Measurements from ENCODE around the gene OPN4.

The OPN4 gene

DNA sequence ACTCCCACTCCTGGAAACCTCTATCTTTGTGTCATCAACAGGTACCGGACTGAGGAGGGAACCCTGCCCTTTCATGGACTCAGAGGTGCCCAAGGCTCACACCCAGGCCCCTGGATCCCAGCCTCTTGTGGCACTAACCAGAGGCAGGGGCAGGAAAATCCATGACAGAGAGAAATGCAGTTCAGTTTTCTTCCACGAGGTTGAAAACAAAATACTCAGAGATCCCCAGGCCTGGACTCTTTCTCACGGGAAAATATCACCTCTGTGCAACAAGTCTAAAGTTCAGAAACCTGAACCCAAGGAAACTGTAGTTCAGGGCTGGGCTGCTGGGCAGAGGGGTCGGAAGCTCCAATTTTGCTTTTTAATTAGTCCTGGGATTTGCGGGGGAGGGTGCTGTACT, 21.4 kb upstream of the OPN4 start:
- TF ChIP-seq, protein P1, sequence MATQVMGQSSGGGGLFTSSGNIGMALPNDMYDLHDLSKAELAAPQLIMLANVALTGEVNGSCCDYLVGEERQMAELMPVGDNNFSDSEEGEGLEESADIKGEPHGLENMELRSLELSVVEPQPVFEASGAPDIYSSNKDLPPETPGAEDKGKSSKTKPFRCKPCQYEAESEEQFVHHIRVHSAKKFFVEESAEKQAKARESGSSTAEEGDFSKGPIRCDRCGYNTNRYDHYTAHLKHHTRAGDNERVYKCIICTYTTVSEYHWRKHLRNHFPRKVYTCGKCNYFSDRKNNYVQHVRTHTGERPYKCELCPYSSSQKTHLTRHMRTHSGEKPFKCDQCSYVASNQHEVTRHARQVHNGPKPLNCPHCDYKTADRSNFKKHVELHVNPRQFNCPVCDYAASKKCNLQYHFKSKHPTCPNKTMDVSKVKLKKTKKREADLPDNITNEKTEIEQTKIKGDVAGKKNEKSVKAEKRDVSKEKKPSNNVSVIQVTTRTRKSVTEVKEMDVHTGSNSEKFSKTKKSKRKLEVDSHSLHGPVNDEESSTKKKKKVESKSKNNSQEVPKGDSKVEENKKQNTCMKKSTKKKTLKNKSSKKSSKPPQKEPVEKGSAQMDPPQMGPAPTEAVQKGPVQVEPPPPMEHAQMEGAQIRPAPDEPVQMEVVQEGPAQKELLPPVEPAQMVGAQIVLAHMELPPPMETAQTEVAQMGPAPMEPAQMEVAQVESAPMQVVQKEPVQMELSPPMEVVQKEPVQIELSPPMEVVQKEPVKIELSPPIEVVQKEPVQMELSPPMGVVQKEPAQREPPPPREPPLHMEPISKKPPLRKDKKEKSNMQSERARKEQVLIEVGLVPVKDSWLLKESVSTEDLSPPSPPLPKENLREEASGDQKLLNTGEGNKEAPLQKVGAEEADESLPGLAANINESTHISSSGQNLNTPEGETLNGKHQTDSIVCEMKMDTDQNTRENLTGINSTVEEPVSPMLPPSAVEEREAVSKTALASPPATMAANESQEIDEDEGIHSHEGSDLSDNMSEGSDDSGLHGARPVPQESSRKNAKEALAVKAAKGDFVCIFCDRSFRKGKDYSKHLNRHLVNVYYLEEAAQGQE (IDR thresholded peaks at IDR 0.05; ENCODE audit: low read depth): no peak
- TF ChIP-seq YY1 (IDR thresholded peaks at IDR 0.05; ENCODE audit: low read depth) (no peak), EGR1 (IDR thresholded peaks at IDR 0.05) (no peak), FOXM1 (IDR thresholded peaks at IDR 0.05; ENCODE audit: borderline replicate concordance, low read depth) (no peak), RAD21 (IDR thresholded peaks at IDR 0.05; ENCODE audit: low read depth) (no peak), TAF1 (IDR thresholded peaks at IDR 0.05; ENCODE audit: low read depth) (no peak), EP300 (IDR thresholded peaks at IDR 0.05; ENCODE audit: borderline replicate concordance) (no peak), TEAD4 (IDR thresholded peaks at IDR 0.05) (no peak), CREB1 (IDR thresholded peaks at IDR 0.05; ENCODE audit: low read depth) (no peak), ZBTB7A (IDR thresholded peaks at IDR 0.05; ENCODE audit: low read depth) (no peak), CEBPB (IDR thresholded peaks at IDR 0.05) (no peak), TCF12 (IDR thresholded peaks at IDR 0.05; ENCODE audit: low read depth) (no peak), NFIC (IDR thresholded peaks at IDR 0.05) (no peak)
- TF ChIP-seq, protein P2, sequence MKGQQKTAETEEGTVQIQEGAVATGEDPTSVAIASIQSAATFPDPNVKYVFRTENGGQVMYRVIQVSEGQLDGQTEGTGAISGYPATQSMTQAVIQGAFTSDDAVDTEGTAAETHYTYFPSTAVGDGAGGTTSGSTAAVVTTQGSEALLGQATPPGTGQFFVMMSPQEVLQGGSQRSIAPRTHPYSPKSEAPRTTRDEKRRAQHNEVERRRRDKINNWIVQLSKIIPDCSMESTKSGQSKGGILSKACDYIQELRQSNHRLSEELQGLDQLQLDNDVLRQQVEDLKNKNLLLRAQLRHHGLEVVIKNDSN (IDR thresholded peaks at IDR 0.05): no peak
- TF ChIP-seq, protein P3, sequence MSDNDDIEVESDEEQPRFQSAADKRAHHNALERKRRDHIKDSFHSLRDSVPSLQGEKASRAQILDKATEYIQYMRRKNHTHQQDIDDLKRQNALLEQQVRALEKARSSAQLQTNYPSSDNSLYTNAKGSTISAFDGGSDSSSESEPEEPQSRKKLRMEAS (IDR thresholded peaks at IDR 0.05): no peak

DNA sequence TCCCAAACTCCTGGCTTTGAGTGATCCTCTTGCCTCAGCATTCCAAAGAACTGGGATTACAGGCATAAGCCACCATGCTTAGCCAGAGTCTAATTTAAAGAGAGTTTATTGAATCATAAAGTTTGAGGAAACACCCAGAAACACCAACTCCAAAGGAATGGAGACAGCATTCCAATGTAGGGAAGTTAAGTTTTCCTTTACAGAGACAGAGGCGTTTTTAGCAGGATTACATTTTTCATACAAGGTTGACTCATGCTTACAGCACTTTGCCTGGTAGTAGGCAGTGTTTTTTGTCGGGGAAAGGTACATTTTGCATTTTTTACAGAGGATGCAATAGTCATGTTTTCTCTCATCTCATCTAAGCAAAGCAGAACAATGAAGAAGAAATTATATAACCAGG, 18.9 kb upstream of the OPN4 start:
- TF ChIP-seq RAD21 (IDR thresholded peaks at IDR 0.05; ENCODE audit: low read depth): no peak

DNA sequence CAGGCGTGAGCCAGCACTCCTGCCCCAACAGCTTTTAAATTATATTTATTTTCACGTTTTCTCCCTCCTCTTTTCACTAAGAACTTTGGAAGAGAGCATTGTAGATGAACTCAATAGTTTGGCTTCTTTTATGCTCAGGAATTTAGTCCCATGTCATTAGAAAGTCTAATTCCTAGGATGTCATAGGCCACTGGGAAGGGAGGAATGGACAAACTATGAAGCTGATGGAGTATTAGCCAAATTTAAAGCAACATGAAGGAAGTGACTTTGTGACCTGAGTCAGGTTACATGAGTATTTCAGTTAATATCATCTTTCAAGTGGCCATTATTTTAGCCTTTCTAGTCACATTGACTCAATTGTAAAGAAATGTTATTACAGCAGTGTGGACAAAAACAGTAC, 18.0 kb upstream of the OPN4 start:
- TF ChIP-seq, protein P3 (IDR thresholded peaks at IDR 0.05): no peak
- TF ChIP-seq CEBPB (IDR thresholded peaks at IDR 0.05): no peak
- TF ChIP-seq, protein P2 (IDR thresholded peaks at IDR 0.05): no peak

DNA sequence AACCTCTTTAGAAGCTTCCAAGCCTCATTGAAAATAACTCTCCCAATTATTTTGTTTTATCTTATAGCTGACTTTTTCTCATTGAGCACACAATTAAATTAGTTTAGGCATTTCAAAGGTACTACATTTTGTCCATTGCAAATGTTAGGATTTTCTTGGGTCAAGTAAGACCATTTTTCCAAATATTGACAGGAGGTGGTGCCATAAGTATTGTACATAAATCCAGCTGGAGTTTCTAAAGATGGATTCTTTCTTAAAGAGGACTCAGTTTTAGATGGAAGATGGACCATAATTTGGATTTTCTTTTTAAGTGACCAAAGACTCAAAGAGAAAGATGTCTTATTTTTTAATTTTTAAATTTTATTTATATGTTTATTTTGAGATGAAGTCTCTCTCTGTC, 12.3 kb upstream of the OPN4 start:
- peak; percentile 38; the same call in 1 of the 2 replicates for TF ChIP-seq RAD21 (IDR thresholded peaks at IDR 0.05; ENCODE audit: low read depth)
- no peak for TF ChIP-seq TAF1 (IDR thresholded peaks at IDR 0.05; ENCODE audit: low read depth)

DNA sequence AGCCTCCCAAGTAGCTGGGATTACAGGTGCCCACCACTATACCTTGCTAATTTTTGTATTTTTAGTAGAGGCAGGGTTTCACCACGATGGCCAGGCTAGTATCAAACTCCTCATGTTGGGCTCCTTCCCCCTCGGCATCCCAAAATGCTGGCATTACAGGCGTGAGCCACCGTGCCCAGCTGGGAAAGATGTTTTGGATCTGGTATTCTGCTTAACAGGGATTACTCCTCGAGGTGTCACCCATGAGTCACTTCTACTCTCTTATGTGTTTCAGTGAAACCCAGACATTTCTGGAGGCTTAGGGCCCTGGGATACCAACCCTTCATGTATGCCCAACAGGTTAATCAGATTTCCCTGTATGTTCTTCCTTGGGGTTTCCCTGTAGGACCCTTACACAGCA, 11.8 kb upstream of the OPN4 start:
- TF ChIP-seq NFIC (IDR thresholded peaks at IDR 0.05) (no peak), EGR1 (IDR thresholded peaks at IDR 0.05) (no peak), TCF12 (IDR thresholded peaks at IDR 0.05; ENCODE audit: low read depth) (no peak), EP300 (IDR thresholded peaks at IDR 0.05; ENCODE audit: borderline replicate concordance) (no peak), RAD21 (IDR thresholded peaks at IDR 0.05; ENCODE audit: low read depth) (peak; percentile 39; the same call in 1 of the 2 replicates)
- TF ChIP-seq, protein P1 (IDR thresholded peaks at IDR 0.05; ENCODE audit: low read depth): no peak

DNA sequence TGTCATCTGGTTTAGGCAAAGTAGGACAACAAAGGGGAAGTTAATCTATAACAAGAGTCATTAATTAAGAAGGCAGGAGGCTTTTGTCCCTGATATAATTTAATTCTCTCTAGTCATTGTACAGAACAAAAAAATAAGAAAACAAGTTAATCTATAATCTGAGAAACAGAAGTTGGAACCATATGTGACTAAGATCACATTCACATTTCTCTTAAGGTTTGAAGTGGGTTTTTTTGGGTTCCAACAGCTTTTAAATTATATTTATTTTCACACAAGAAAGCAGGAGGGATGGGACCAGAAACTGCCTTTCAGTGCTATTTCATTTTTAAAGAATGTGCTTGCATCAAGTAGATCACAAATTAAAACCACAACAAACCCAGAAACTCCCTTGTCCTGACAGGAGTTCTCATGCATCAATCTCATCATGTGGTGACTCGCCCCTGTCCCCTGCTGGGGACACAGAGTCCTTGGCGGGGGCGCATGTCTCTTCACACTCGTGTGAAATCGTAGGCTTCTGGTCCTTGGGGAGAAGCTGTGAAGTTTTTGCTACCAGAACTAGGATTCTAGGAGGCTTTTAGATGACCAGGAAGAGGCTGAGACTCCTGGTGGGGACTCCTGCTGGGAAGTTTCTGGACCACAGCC, 10.1 kb upstream of the OPN4 start:
- no peak for TF ChIP-seq FOXM1 (IDR thresholded peaks at IDR 0.05; ENCODE audit: borderline replicate concordance, low read depth)
- TF ChIP-seq TCF12 (IDR thresholded peaks at IDR 0.05; ENCODE audit: low read depth): 0 out of 2 replicates have a peak, but pooled peaks have one; percentile 14
- TF ChIP-seq RAD21 (IDR thresholded peaks at IDR 0.05; ENCODE audit: low read depth): peak; percentile 37

DNA sequence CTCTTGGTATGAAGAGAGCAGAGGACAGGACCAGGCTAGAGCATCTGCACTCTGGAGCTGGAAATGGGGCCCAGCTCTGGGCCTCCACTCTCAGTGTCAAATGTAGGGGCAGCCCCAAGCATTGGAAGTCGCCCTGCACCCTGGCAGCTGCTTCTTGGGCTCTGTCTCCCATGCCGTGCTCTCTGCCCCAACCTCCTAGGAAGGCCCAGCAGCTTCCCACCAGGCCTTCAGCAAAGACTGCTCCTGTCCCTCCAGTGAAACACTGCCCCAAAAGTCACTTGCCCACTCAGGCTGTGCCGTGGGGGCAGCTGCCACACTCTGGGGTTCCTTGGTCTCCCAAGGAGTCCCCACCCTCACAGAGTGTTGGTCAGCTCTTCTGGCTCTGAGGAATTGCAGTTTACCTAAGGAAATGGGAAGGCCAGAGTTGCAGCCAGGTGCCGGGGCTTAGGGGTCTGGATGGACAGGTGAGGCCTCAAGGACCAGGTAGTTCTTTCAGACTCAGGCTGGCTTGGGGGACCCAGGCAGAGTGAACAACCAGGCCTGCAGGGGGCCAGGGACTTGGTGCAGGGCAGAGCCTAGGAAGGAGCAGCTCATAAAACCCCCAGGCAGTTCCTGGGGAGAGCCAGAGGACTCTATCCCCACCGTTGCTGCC, 9.4 kb upstream of the OPN4 start:
- TF ChIP-seq TEAD4 (IDR thresholded peaks at IDR 0.05) (no peak), TAF1 (IDR thresholded peaks at IDR 0.05; ENCODE audit: low read depth) (no peak), CREB1 (IDR thresholded peaks at IDR 0.05; ENCODE audit: low read depth) (no peak), EGR1 (IDR thresholded peaks at IDR 0.05) (no peak), YY1 (IDR thresholded peaks at IDR 0.05; ENCODE audit: low read depth) (no peak), TCF12 (IDR thresholded peaks at IDR 0.05; ENCODE audit: low read depth) (no peak), NFIC (IDR thresholded peaks at IDR 0.05) (no peak), CEBPB (IDR thresholded peaks at IDR 0.05) (no peak), ZBTB7A (IDR thresholded peaks at IDR 0.05; ENCODE audit: low read depth) (no peak)
- TF ChIP-seq, protein P1 (IDR thresholded peaks at IDR 0.05; ENCODE audit: low read depth): no peak
